Liver (tissue), 9 donors: Measurements from ENCODE around the gene NAA40. TPM values are rescaled to one million over a fixed set of nuclear protein-coding genes. Genes with fewer than 3 reads are reported as not detected.

ENCODE experiments used
- DNase-seq: peaks from one replicate; pipeline ENCODE4 v3.0.0-alpha.2; 2017; ENCODE audit warnings: low spot score
- H3K27ac ChIP-seq, 2 donors: one replicate each; pipeline ENCODE4 v1.7.0; 2013; ENCODE audit warnings: inconsistent platforms in 2 of 2, low read length in 2 of 2, control low read depth in 1 of 2, low read depth in 1 of 2, mild to moderate bottlenecking in 1 of 2
- H3K27me3 ChIP-seq, 4 donors: one replicate each; pipeline versions ENCODE4 v1.6.1 to v1.7.0; 2013; ENCODE audit warnings: low read length in 3 of 4, inconsistent platforms in 1 of 4, mild to moderate bottlenecking in 1 of 4, moderate library complexity in 1 of 4; ENCODE audit not compliant: control insufficient read depth in 4 of 4, insufficient read depth in 4 of 4
- H3K36me3 ChIP-seq, 4 donors: one replicate each; pipeline versions ENCODE4 v1.6.1 to v1.7.0; 2013; ENCODE audit warnings: low read length in 3 of 4, mild to moderate bottlenecking in 3 of 4, low read depth in 1 of 4, moderate library complexity in 1 of 4; ENCODE audit not compliant: control insufficient read depth in 4 of 4, insufficient read depth in 3 of 4
- H3K4me1 ChIP-seq, 4 donors: one replicate each; pipeline versions ENCODE4 v1.6.1 to v1.7.0; 2013; ENCODE audit warnings: low read length in 3 of 4, mild to moderate bottlenecking in 3 of 4, moderate library complexity in 1 of 4; ENCODE audit not compliant: control insufficient read depth in 4 of 4, insufficient read depth in 4 of 4
- H3K4me3 ChIP-seq, 3 donors: one replicate each; pipeline versions ENCODE4 v1.6.1 to v1.7.0; 2013; ENCODE audit warnings: low read length in 3 of 3, control low read depth in 1 of 3, low read depth in 1 of 3, mild to moderate bottlenecking in 1 of 3
- H3K9ac ChIP-seq, 2 donors: one replicate each; pipeline ENCODE4 v1.7.0; 2013; ENCODE audit warnings: low read length in 2 of 2, mild to moderate bottlenecking in 2 of 2, moderate library complexity in 2 of 2, control low read depth in 1 of 2, low read depth in 1 of 2
- H3K9me3 ChIP-seq, 4 donors: one replicate each; pipeline versions ENCODE4 v1.6.1 to v1.7.0; 2013; ENCODE audit warnings: low read length in 3 of 4; ENCODE audit not compliant: control insufficient read depth in 4 of 4
- EGR1 ChIP-seq, 2 donors: IDR thresholded peaks; 2 replicates each; pipeline ENCODE4 v1.6.1; 2016 to 2018; ENCODE audit warnings: antibody characterized with exemption in 2 of 2, low read depth in 2 of 2
- FOXA1 ChIP-seq: IDR thresholded peaks from 2 replicates; pipeline ENCODE4 v1.6.1; 2016; ENCODE audit warnings: antibody characterized with exemption
- FOXA2 ChIP-seq: IDR thresholded peaks from 2 replicates; pipeline ENCODE4 v1.6.1; 2016; ENCODE audit warnings: antibody characterized with exemption
- GABPA ChIP-seq, 2 donors: IDR thresholded peaks in 1 of 2; conservative IDR thresholded peaks in 1 of 2; 2 replicates each; pipeline ENCODE4 v1.6.1; 2016; ENCODE audit warnings: antibody characterized with exemption in 2 of 2, mild to moderate bottlenecking in 1 of 2, moderate library complexity in 1 of 2
- HNF4A ChIP-seq, 2 donors: conservative IDR thresholded peaks; 2 replicates each; pipeline ENCODE4 v1.6.1; 2016; ENCODE audit warnings: antibody characterized with exemption in 2 of 2, mild to moderate bottlenecking in 2 of 2
- HNF4G ChIP-seq: IDR thresholded peaks from 2 replicates; pipeline ENCODE4 v1.6.1; 2016; ENCODE audit warnings: antibody characterized with exemption
- JUND ChIP-seq, 2 donors: IDR thresholded peaks; 2 replicates each; pipeline ENCODE4 v1.6.1; 2016; ENCODE audit warnings: antibody characterized with exemption in 2 of 2
- NR2F2 ChIP-seq: IDR thresholded peaks from 2 replicates; pipeline ENCODE4 v1.6.1; 2016; ENCODE audit warnings: antibody characterized with exemption
- RAD21 ChIP-seq, 2 donors: IDR thresholded peaks; 2 replicates each; pipeline ENCODE4 v1.6.1; 2016; ENCODE audit warnings: antibody characterized with exemption in 2 of 2, mild to moderate bottlenecking in 2 of 2
- RXRA ChIP-seq, 2 donors: IDR thresholded peaks; 2 replicates each; pipeline ENCODE4 v1.6.1; 2017 to 2018; ENCODE audit warnings: antibody characterized with exemption in 2 of 2, mild to moderate bottlenecking in 1 of 2
- SP1 ChIP-seq: IDR thresholded peaks from 2 replicates; pipeline ENCODE4 v1.6.1; 2018; ENCODE audit warnings: antibody characterized with exemption, mild to moderate bottlenecking
- TAF1 ChIP-seq: conservative IDR thresholded peaks from 2 replicates; pipeline ENCODE4 v1.6.1; 2016; ENCODE audit warnings: antibody characterized with exemption, mild to moderate bottlenecking
- YY1 ChIP-seq: IDR thresholded peaks from 2 replicates; pipeline ENCODE4 v1.6.1; 2016; ENCODE audit warnings: antibody characterized with exemption, mild to moderate bottlenecking
- WGBS: extraction: QIAGEN DNeasy Blood & Tissue Kit; methylation state at CpG from one replicate; pipeline ENCODE4 v1.1.7; 2013; 5-methylcytosine and 5-hydroxymethylcytosine counted together
- polyA plus RNA-seq, 2 donors: library from polyadenylated mRNA; stranded (reverse) in 1 of 2; unstranded in 1 of 2; fragments of 200-250 nt in 1 of 2; fragments of >200 nt in 1 of 2; fragmentation: Nextera tagmentation in 1 of 2; extraction: Ambion mirVana in 1 of 2; gene quantifications; one replicate each; pipeline versions ENCODE4 v1.2.1 to v1.2.3, GENCODE V29; 2013 to 2015
- total RNA-seq, 2 donors: library from RNA; depleted of rRNA; stranded (reverse); fragments of >200 nt; gene quantifications; one replicate each; pipeline ENCODE4 v1.2.3, GENCODE V29; 2014
- TF ChIP-seq, protein P1 (sequence below): fragments of 150-350 bp; IDR thresholded peaks from 2 replicates; pipeline ENCODE4 v1.5.1; 2017; ENCODE audit warnings: improper control_type of control experiment, low read depth, low read length; ENCODE audit not compliant: missing input control
- TF ChIP-seq, protein P2 (sequence below): IDR thresholded peaks from 2 replicates; pipeline ENCODE4 v1.6.1; 2016; ENCODE audit warnings: antibody characterized with exemption
- TF ChIP-seq, protein P3 (sequence below): IDR thresholded peaks from 2 replicates; pipeline ENCODE4 v1.6.1; 2016; ENCODE audit warnings: antibody characterized with exemption
- TF ChIP-seq, protein P4 (sequence below): IDR thresholded peaks from 2 replicates; pipeline ENCODE4 v1.6.1; 2016; ENCODE audit warnings: antibody characterized with exemption, mild to moderate bottlenecking
- TF ChIP-seq, protein P5 (sequence below): IDR thresholded peaks from 2 replicates; pipeline ENCODE4 v1.6.1; 2016; ENCODE audit warnings: antibody characterized with exemption
- donor health status: healthy.
- donor health status: healthy.
- donor health status: healthy.
- donor health status: healthy.
- donor health status: healthy.

The NAA40 gene
- total and polyA plus RNA-seq, 4 donors = 3.0 to 7.3 (median 4.7) TPM

DNA sequence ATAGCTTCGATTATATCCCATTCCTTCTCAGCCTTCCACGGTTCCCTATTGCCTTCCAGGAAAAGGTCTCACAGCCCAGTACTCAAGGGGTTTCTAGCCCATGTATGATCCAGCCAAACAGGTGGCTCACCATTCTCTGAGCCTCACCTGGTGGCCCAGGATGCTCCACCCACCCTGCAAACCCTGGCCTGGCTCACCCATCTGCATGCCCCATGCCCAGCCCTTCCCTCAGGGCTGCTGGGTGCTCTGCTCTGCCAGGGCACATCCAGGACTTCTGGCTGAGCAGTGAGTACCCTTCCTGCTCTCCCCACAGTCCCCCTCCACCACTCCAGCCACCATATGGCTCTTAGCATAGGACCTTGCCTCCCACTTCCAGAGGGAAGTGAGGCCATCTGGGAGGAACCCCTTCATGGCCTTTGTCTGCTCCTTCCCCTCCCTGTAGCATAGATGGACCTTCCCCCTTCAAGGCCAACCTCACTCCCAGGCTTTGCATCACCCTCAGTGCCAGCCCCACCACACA is 16.1 kb upstream of the NAA40 start:
- DNase-seq = no peak
- Histone ChIP-seq H3K9ac (no peak overlapping the region), H3K4me1 (peaks cover 1 to 19% (median 9%) of the 10 kb centered on the region in 4 donors), H3K27me3 (no peaks in the 10 kb centered on the region), H3K4me3 (no peak overlapping the region), H3K9me3 (no peaks in the 10 kb centered on the region), H3K36me3 (no peaks in the 10 kb centered on the region), H3K27ac (no peak overlapping the region)
- WGBS = 88% methylated on average over 2 of the region's 2 CpGs
- TF ChIP-seq JUND (IDR thresholded peaks at IDR 0.05) (no peak), SP1 (no peak), HNF4G (no peak), TAF1 (no peak), FOXA2 (no peak), YY1 (no peak), FOXA1 (no peak), EGR1 (IDR thresholded peaks at IDR 0.05; ENCODE audit: low read depth in 2 of 2) (no peak), NR2F2 (no peak), GABPA (IDR thresholded peaks at IDR 0.05 in 1 of 2, conservative IDR thresholded peaks at IDR 0.05 in 1 of 2) (no peak), HNF4A (conservative IDR thresholded peaks at IDR 0.05) (no peak), RAD21 (IDR thresholded peaks at IDR 0.05) (no peak), RXRA (IDR thresholded peaks at IDR 0.05) (no peak)
- TF ChIP-seq, protein P1, sequence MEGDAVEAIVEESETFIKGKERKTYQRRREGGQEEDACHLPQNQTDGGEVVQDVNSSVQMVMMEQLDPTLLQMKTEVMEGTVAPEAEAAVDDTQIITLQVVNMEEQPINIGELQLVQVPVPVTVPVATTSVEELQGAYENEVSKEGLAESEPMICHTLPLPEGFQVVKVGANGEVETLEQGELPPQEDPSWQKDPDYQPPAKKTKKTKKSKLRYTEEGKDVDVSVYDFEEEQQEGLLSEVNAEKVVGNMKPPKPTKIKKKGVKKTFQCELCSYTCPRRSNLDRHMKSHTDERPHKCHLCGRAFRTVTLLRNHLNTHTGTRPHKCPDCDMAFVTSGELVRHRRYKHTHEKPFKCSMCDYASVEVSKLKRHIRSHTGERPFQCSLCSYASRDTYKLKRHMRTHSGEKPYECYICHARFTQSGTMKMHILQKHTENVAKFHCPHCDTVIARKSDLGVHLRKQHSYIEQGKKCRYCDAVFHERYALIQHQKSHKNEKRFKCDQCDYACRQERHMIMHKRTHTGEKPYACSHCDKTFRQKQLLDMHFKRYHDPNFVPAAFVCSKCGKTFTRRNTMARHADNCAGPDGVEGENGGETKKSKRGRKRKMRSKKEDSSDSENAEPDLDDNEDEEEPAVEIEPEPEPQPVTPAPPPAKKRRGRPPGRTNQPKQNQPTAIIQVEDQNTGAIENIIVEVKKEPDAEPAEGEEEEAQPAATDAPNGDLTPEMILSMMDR = no peak
- TF ChIP-seq, protein P2, sequence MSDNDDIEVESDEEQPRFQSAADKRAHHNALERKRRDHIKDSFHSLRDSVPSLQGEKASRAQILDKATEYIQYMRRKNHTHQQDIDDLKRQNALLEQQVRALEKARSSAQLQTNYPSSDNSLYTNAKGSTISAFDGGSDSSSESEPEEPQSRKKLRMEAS = no peak
- TF ChIP-seq, protein P3, sequence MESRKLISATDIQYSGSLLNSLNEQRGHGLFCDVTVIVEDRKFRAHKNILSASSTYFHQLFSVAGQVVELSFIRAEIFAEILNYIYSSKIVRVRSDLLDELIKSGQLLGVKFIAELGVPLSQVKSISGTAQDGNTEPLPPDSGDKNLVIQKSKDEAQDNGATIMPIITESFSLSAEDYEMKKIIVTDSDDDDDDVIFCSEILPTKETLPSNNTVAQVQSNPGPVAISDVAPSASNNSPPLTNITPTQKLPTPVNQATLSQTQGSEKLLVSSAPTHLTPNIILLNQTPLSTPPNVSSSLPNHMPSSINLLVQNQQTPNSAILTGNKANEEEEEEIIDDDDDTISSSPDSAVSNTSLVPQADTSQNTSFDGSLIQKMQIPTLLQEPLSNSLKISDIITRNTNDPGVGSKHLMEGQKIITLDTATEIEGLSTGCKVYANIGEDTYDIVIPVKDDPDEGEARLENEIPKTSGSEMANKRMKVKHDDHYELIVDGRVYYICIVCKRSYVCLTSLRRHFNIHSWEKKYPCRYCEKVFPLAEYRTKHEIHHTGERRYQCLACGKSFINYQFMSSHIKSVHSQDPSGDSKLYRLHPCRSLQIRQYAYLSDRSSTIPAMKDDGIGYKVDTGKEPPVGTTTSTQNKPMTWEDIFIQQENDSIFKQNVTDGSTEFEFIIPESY = no peak
- TF ChIP-seq, protein P4, sequence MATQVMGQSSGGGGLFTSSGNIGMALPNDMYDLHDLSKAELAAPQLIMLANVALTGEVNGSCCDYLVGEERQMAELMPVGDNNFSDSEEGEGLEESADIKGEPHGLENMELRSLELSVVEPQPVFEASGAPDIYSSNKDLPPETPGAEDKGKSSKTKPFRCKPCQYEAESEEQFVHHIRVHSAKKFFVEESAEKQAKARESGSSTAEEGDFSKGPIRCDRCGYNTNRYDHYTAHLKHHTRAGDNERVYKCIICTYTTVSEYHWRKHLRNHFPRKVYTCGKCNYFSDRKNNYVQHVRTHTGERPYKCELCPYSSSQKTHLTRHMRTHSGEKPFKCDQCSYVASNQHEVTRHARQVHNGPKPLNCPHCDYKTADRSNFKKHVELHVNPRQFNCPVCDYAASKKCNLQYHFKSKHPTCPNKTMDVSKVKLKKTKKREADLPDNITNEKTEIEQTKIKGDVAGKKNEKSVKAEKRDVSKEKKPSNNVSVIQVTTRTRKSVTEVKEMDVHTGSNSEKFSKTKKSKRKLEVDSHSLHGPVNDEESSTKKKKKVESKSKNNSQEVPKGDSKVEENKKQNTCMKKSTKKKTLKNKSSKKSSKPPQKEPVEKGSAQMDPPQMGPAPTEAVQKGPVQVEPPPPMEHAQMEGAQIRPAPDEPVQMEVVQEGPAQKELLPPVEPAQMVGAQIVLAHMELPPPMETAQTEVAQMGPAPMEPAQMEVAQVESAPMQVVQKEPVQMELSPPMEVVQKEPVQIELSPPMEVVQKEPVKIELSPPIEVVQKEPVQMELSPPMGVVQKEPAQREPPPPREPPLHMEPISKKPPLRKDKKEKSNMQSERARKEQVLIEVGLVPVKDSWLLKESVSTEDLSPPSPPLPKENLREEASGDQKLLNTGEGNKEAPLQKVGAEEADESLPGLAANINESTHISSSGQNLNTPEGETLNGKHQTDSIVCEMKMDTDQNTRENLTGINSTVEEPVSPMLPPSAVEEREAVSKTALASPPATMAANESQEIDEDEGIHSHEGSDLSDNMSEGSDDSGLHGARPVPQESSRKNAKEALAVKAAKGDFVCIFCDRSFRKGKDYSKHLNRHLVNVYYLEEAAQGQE = no peak
- TF ChIP-seq, protein P5, sequence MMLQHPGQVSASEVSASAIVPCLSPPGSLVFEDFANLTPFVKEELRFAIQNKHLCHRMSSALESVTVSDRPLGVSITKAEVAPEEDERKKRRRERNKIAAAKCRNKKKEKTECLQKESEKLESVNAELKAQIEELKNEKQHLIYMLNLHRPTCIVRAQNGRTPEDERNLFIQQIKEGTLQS = no peak
